Activated naive CD4-positive, alpha-beta T cell treated with anti-CD3 and anti-CD28 coated beads for 36 hours (primary cell): Measurements from ENCODE around the gene RBM6. TPM values are rescaled to one million over a fixed set of nuclear protein-coding genes. Genes with fewer than 3 reads are reported as not detected.
"Not testable (repeated sequence)": the region's sequence is repeated elsewhere in the genome, so short reads cannot be mapped to it uniquely, and the experiment has no call there.

ENCODE experiments used
- CTCF ChIA-PET: fragments of 350-600 bp; sonication (Branson Sonifier 250); formaldehyde crosslinking; loops from one replicate; lab custom pipeline; 2021; ENCODE audit warnings: antibody characterized with exemption; lab: Charles Lee
- DNase-seq: peaks from one replicate; pipeline ENCODE4 v3.0.0-alpha.2; 2020
- H3K27ac Mint-ChIP-seq: one replicate; pipeline ENCODE4 v1.8.0; 2021; ENCODE audit warnings: mild to moderate bottlenecking, mixed read lengths
- H3K27me3 Mint-ChIP-seq: one replicate; pipeline ENCODE4 v1.8.0; 2021; ENCODE audit warnings: low read depth, mixed read lengths
- H3K36me3 Mint-ChIP-seq: one replicate; pipeline ENCODE4 v1.8.0; 2021; ENCODE audit warnings: low read depth, mixed read lengths
- H3K4me1 Mint-ChIP-seq: one replicate; pipeline ENCODE4 v1.8.0; 2021; ENCODE audit warnings: low read depth, mixed read lengths
- H3K4me3 Mint-ChIP-seq: one replicate; pipeline ENCODE4 v1.8.0; 2021; ENCODE audit warnings: mild to moderate bottlenecking, moderate library complexity, mixed read lengths
- H3K9me3 Mint-ChIP-seq: one replicate; pipeline ENCODE4 v1.8.0; 2021; ENCODE audit warnings: mixed read lengths
- intact Hi-C: fragments of 100-400 bp; cut with micrococcal nuclease; formaldehyde crosslinking; loops from one replicate; pipeline ENCODE4 v1.15.1; 2023
- total RNA-seq, 2 experiments: library from RNA; stranded (reverse); gene quantifications; one replicate each; pipeline ENCODE4 v1.2.3, GENCODE V29; 2021

RBM6 gene
- total RNA-seq, 2 experiments from 2014 or later, result 89.1 to 98.2 TPM

GRCh38 chr3:50050361-50050760, 110.4 kb downstream of the RBM6 start:
- Mint-ChIP-seq H3K4me1 (peaks cover 7% of the 10 kb centered on the region), H3K27ac (no peak overlapping the region), H3K27me3 (no peaks in the 10 kb centered on the region), H3K4me3 (no peak overlapping the region), H3K36me3 (peaks cover 15% of the 10 kb centered on the region), H3K9me3 (no peaks in the 10 kb centered on the region)
- DNase-seq, result no peak
- CTCF ChIA-PET, result no interaction called here
- intact Hi-C loops, result no loop called here

GRCh38 chr3:50057756-50058155, 117.8 kb downstream of the RBM6 start:
- no peak for DNase-seq
- intact Hi-C loops, result no loop called here
- H3K27me3 Mint-ChIP-seq, result no peaks in the 10 kb centered on the region
- peaks cover 32% of the 10 kb centered on the region for H3K36me3 Mint-ChIP-seq
- no peaks in the 10 kb centered on the region for H3K4me1 Mint-ChIP-seq
- CTCF ChIA-PET, result no interaction called here
- no peak overlapping the region for H3K4me3 Mint-ChIP-seq
- no peaks in the 10 kb centered on the region for H3K9me3 Mint-ChIP-seq
- no peak overlapping the region for H3K27ac Mint-ChIP-seq

GRCh38 chr3:50068134-50068533, 128.2 kb downstream of the RBM6 start:
- intact Hi-C loops, result no loop called here
- H3K9me3 Mint-ChIP-seq, result no peaks in the 10 kb centered on the region
- no peak overlapping the region for H3K27ac Mint-ChIP-seq
- H3K36me3 Mint-ChIP-seq, result peaks cover 26% of the 10 kb centered on the region
- CTCF ChIA-PET, result interaction anchor here (0.6 kb wide), 1 partner anchor 206 kb away, joined by 3 read pairs; no protein-coding TSS in a partner anchor
- no peak overlapping the region for H3K4me3 Mint-ChIP-seq
- H3K27me3 Mint-ChIP-seq, result no peaks in the 10 kb centered on the region
- H3K4me1 Mint-ChIP-seq, result no peaks in the 10 kb centered on the region
- no peak for DNase-seq

- CTCF ChIA-PET, result no interaction called here
- H3K4me3 Mint-ChIP-seq, result no peak overlapping the region
- peak overlapping the region; percentile 66 for H3K27ac Mint-ChIP-seq
- no peaks in the 10 kb centered on the region for H3K9me3 Mint-ChIP-seq
- H3K27me3 Mint-ChIP-seq, result no peaks in the 10 kb centered on the region
- intact Hi-C loops, result no loop called here
- no peak for DNase-seq
- H3K4me1 Mint-ChIP-seq, result peaks cover 15% of the 10 kb centered on the region
- H3K36me3 Mint-ChIP-seq, result peaks cover 15% of the 10 kb centered on the region
These were observed 138.1 kb downstream of the RBM6 start for GRCh38 chr3:50078091-50078490.

- Mint-ChIP-seq H3K36me3 (peaks cover 12% of the 10 kb centered on the region), H3K4me3 (no peak overlapping the region), H3K27me3 (no peaks in the 10 kb centered on the region), H3K4me1 (peaks cover 18% of the 10 kb centered on the region), H3K9me3 (no peaks in the 10 kb centered on the region), H3K27ac (no peak overlapping the region)
- no peak for DNase-seq
- CTCF ChIA-PET, result interaction anchor here (1.6 kb wide), 1 partner anchor 168 kb away, joined by 3 read pairs; no protein-coding TSS in a partner anchor
- intact Hi-C loops, result no loop called here
These were observed 138.7 kb downstream of the RBM6 start for GRCh38 chr3:50078622-50079021.

- H3K27ac Mint-ChIP-seq, DNase-seq, H3K36me3 Mint-ChIP-seq, H3K9me3 Mint-ChIP-seq, CTCF ChIA-PET, H3K4me3 Mint-ChIP-seq, H3K27me3 Mint-ChIP-seq: not testable (repeated sequence)
- intact Hi-C loops, result loop anchor here (5.0 kb wide), 2 partner anchors 252 to 363 kb away; partner anchors contain the start of gene GMPPB
- H3K4me1 Mint-ChIP-seq, result peaks cover 19% of the 10 kb centered on the region
These were observed 145.0 kb downstream of the RBM6 start for GRCh38 chr3:50084951-50085350.

- intact Hi-C loops, result loop anchor here (1.0 to 5.0 kb wide), 6 partner anchors 147 to 367 kb away; partner anchors contain the start of genes GMPPB, GNAI2, INKA1 and MON1A
- Mint-ChIP-seq H3K36me3 (peaks cover 28% of the 10 kb centered on the region), H3K27ac (peak within 1 kb of the TSS; percentile 88), H3K4me1 (peaks cover 26% of the 10 kb centered on the region), H3K9me3 (no peaks in the 10 kb centered on the region), H3K4me3 (peak within 1 kb of the TSS; percentile 83), H3K27me3 (no peaks in the 10 kb centered on the region)
- peak; percentile 97 for DNase-seq
- CTCF ChIA-PET, result no interaction called here
These were observed 149.0 kb downstream of the RBM6 start, which contains the start of gene RBM5 for GRCh38 chr3:50088725-50089608. Gene RBM5, plus strand, starts transcription at chr3:50088919. Its CDS starts 1,516 bp downstream, at chr3:50090435.

GRCh38 chr3:50089609-50089945, 149.6 kb downstream of the RBM6 start:
- Mint-ChIP-seq H3K4me3 (peak overlapping the region; percentile 83), H3K36me3 (peaks cover 32% of the 10 kb centered on the region), H3K27me3 (no peaks in the 10 kb centered on the region), H3K27ac (peak overlapping the region; percentile 88), H3K9me3 (no peaks in the 10 kb centered on the region), H3K4me1 (peaks cover 27% of the 10 kb centered on the region)
- no peak for DNase-seq
- CTCF ChIA-PET, result interaction anchor here (1.3 kb wide), 2 partner anchors 18 to 150 kb away, joined by 3 to 5 read pairs; partner anchors contain the start of gene RBM6
- intact Hi-C loops, result loop anchor here (2.0 to 5.0 kb wide), 4 partner anchors 161 to 367 kb away; partner anchors contain the start of genes GMPPB, INKA1 and MON1A

- Mint-ChIP-seq H3K4me3 (peak overlapping the region; percentile 83), H3K27me3 (no peaks in the 10 kb centered on the region), H3K27ac (peak overlapping the region; percentile 88), H3K36me3 (peaks cover 44% of the 10 kb centered on the region), H3K9me3 (no peaks in the 10 kb centered on the region), H3K4me1 (peaks cover 36% of the 10 kb centered on the region)
- intact Hi-C loops, result no loop called here
- DNase-seq, result no peak
- CTCF ChIA-PET, result interaction anchor here (0.6 to 1.3 kb wide), 4 partner anchors 17 to 1551 kb away, joined by 3 to 7 read pairs (median 4); partner anchors contain the start of gene RBM6
These were observed 151.0 kb downstream of the RBM6 start for GRCh38 chr3:50090984-50091383.

GRCh38 chr3:50095352-50095998, 155.5 kb downstream of the RBM6 start:
- no peaks in the 10 kb centered on the region for H3K27me3 Mint-ChIP-seq
- no peak for DNase-seq
- peaks cover 38% of the 10 kb centered on the region for H3K4me1 Mint-ChIP-seq
- CTCF ChIA-PET, result interaction anchor here (0.7 to 1.4 kb wide), 3 partner anchors 14 to 25 kb away, joined by 3 to 5 read pairs (median 5); no protein-coding TSS in a partner anchor
- intact Hi-C loops, result no loop called here
- H3K4me3 Mint-ChIP-seq, result no peak overlapping the region
- peak overlapping the region; percentile 32 for H3K27ac Mint-ChIP-seq
- H3K36me3 Mint-ChIP-seq, result peaks cover 62% of the 10 kb centered on the region
- H3K9me3 Mint-ChIP-seq, result no peaks in the 10 kb centered on the region

- peaks cover 58% of the 10 kb centered on the region for H3K36me3 Mint-ChIP-seq
- DNase-seq, result no peak
- intact Hi-C loops, result no loop called here
- no peaks in the 10 kb centered on the region for H3K9me3 Mint-ChIP-seq
- peaks cover 26% of the 10 kb centered on the region for H3K4me1 Mint-ChIP-seq
- H3K27ac Mint-ChIP-seq, result peak overlapping the region; percentile 34
- H3K27me3 Mint-ChIP-seq, result no peaks in the 10 kb centered on the region
- CTCF ChIA-PET, result no interaction called here
- no peak overlapping the region for H3K4me3 Mint-ChIP-seq
These were observed 160.4 kb downstream of the RBM6 start for GRCh38 chr3:50100386-50100785.
